K562 (cell line): ENCODE data around the gene ANKRD44. TPM values are rescaled to one million over a fixed set of nuclear protein-coding genes. Genes with fewer than 3 reads are reported as not detected.

Source experiments
- ATAC-seq: fragments of 200-7000 bp; cut with Tn5 transposase; 3 replicates; pipeline ENCODE4 v1.9.1; 2020; ENCODE audit warnings: moderate library complexity
- BruUV-seq: library from RNA; stranded (reverse); fragments of 400-500 nt; replicated peaks from 2 replicates; lab custom pipeline; 2021; lab: Mats Ljungman, UMichigan
- CTCF ChIA-PET: fragments of 300-600 bp; formaldehyde crosslinking; extraction: SDS; loops from one replicate; lab custom pipeline; 2021; ENCODE audit warnings: low intra/inter-chr PET ratio; lab: Yijun Ruan, JAX
- POLR2A ChIA-PET: fragments of 300-600, 350-650 bp; sonication (Branson Sonifier 250); formaldehyde crosslinking; extraction: SDS; loops from one replicate; lab custom pipeline; 2021; ENCODE audit warnings: antibody characterized with exemption, inconsistent platforms; lab: Yijun Ruan, JAX
- DNase-seq, 4 experiments: peaks; one replicate each; pipeline versions ENCODE4 v3.0.0 to v3.0.0-alpha.2; 2011 to 2018; ENCODE audit warnings: low spot score in 3 of 4, mixed read lengths in 3 of 4; ENCODE audit errors: extremely low read depth in 1 of 4
- FAIRE-seq: peaks from 2 replicates; lab custom pipeline; 2011; peaks lifted over from hg19 to GRCh38; lab: Jason Lieb, UNC
- H2AFZ ChIP-seq: 2 replicates; pipeline ENCODE4 v1.6.0; 2011; ENCODE audit warnings: low read depth, low read length, control low read depth, inconsistent platforms
- H3K27ac ChIP-seq: fragments of 200-600 bp; 3 replicates; pipeline ENCODE4 v1.8.0; 2011; ENCODE audit warnings: low read depth, mild to moderate bottlenecking, control low read depth, inconsistent platforms, low read length, moderate library complexity, mixed read lengths; ENCODE audit errors: extremely low read depth
- H3K27me3 ChIP-seq, 2 experiments: fragments of 300-600 bp in 1 of 2; 2 replicates in 1 of 2; 3 replicates in 1 of 2; pipeline versions ENCODE4 v1.6.0 to v1.8.0; 2011; ENCODE audit warnings: inconsistent platforms in 2 of 2, low read length in 2 of 2, mild to moderate bottlenecking in 1 of 2, mixed read lengths in 1 of 2, moderate library complexity in 1 of 2; ENCODE audit not compliant: control insufficient read depth in 2 of 2, insufficient read depth in 2 of 2
- H3K36me3 ChIP-seq: fragments of 300-600 bp; 3 replicates; pipeline ENCODE4 v1.8.0; 2011; ENCODE audit warnings: mild to moderate bottlenecking, low read length, inconsistent platforms; ENCODE audit not compliant: control insufficient read depth, insufficient read depth
- H3K4me1 ChIP-seq, 2 experiments: fragments of 200-600 bp in 1 of 2; replicated peaks in 1 of 2; 2 replicates in 1 of 2; 3 replicates in 1 of 2; pipeline versions ENCODE4 v1.5.1 to v1.8.0; 2011; ENCODE audit warnings: inconsistent platforms in 2 of 2, low read length in 2 of 2, mild to moderate bottlenecking in 1 of 2, mixed read lengths in 1 of 2, moderate library complexity in 1 of 2; ENCODE audit not compliant: control insufficient read depth in 2 of 2, insufficient read depth in 2 of 2
- H3K4me2 ChIP-seq: 2 replicates; pipeline ENCODE4 v1.6.1; 2011; ENCODE audit warnings: low read length, control low read depth, inconsistent platforms, mixed read lengths; ENCODE audit not compliant: insufficient read depth
- H3K4me3 ChIP-seq: fragments of 200-600 bp; sonication (generic), shearing (Covaris generic); 2 replicates; pipeline ENCODE4 v1.5.1; 2016; ENCODE audit warnings: control low read depth, inconsistent platforms
- H3K79me2 ChIP-seq: fragments of 200-600 bp; 3 replicates; pipeline ENCODE4 v1.8.0; 2011; ENCODE audit warnings: low read length, inconsistent platforms; ENCODE audit not compliant: control insufficient read depth, insufficient read depth
- H3K9ac ChIP-seq, 2 experiments: 2 replicates each; pipeline versions ENCODE4 v1.6.0 to v1.6.1; 2011; ENCODE audit warnings: low read depth in 2 of 2, low read length in 2 of 2, control low read depth in 1 of 2, inconsistent platforms in 1 of 2, mild to moderate bottlenecking in 1 of 2, mixed read lengths in 1 of 2; ENCODE audit not compliant: insufficient read depth in 1 of 2
- H3K9me1 ChIP-seq: one replicate; pipeline ENCODE4 v1.6.0; 2011; ENCODE audit warnings: inconsistent platforms, mild to moderate bottlenecking, low read length, moderate library complexity; ENCODE audit not compliant: control insufficient read depth, insufficient read depth
- H3K9me3 ChIP-seq: replicated peaks from 2 replicates; pipeline ENCODE4 v1.5.1; 2011; ENCODE audit warnings: low read depth, low read length, inconsistent platforms; ENCODE audit not compliant: control insufficient read depth, insufficient read depth
- H4K20me1 ChIP-seq: replicated peaks from 2 replicates; pipeline ENCODE4 v1.6.1; 2011; ENCODE audit warnings: low read length, inconsistent platforms, mixed read lengths; ENCODE audit not compliant: control insufficient read depth, insufficient read depth
- BCL6 ChIP-seq: fragments of 250-450 bp; sonication (Bioruptor Pico); IDR thresholded peaks from 2 replicates; pipeline ENCODE4 v1.4.0; 2020
- CBX2 ChIP-seq: fragments of 200-600 bp; sonication (generic); IDR thresholded peaks from one replicate; pipeline ENCODE4 v1.6.1; 2012; ENCODE audit warnings: mild to moderate bottlenecking, low read length, inconsistent platforms; ENCODE audit not compliant: insufficient read depth, poor library complexity, severe bottlenecking
- CHD1 ChIP-seq: fragments of 200-600 bp; sonication (generic); IDR thresholded peaks from one replicate; pipeline ENCODE4 v1.6.1; 2012; ENCODE audit warnings: mild to moderate bottlenecking, moderate library complexity, low read length, inconsistent platforms
- EP400 ChIP-seq: fragments of 450-650 bp; IDR thresholded peaks from 2 replicates; pipeline ENCODE4 v1.6.1; 2017; ENCODE audit warnings: antibody characterized with exemption, mild to moderate bottlenecking, moderate library complexity
- MTF1 ChIP-seq: fragments of 250-450 bp; sonication (Bioruptor Pico); IDR thresholded peaks from 2 replicates; pipeline ENCODE4 v1.9.0; 2021; ENCODE audit warnings: moderate library complexity, mild to moderate bottlenecking, inconsistent platforms, borderline replicate concordance
- MYC ChIP-seq, 2 experiments: fragments of 250-450 bp in 1 of 2; sonication (Bioruptor Pico) in 1 of 2; IDR thresholded peaks; 2 replicates each; pipeline versions ENCODE4 v1.5.1 to v1.6.1; 2012 to 2021; ENCODE audit warnings: low read depth in 2 of 2, borderline replicate concordance in 1 of 2, improper control_type of control experiment in 1 of 2, low read length in 1 of 2, mild to moderate bottlenecking in 1 of 2, moderate library complexity in 1 of 2
- SMARCA5 ChIP-seq: fragments of 450-650 bp; IDR thresholded peaks from 2 replicates; pipeline ENCODE4 v1.6.1; 2016
- STAT5B ChIP-seq: fragments of 250-450 bp; sonication (Bioruptor Pico); IDR thresholded peaks from 2 replicates; pipeline ENCODE4 v1.8.0; 2021; ENCODE audit warnings: mild to moderate bottlenecking, inconsistent platforms
- TAL1 ChIP-seq: fragments of 450-650 bp; IDR thresholded peaks from 2 replicates; pipeline ENCODE4 v1.6.1; 2016; ENCODE audit warnings: mild to moderate bottlenecking
- ZKSCAN1 ChIP-seq: fragments of 150-350 bp; IDR thresholded peaks from 2 replicates; pipeline ENCODE4 v1.6.1; 2016; ENCODE audit warnings: low read depth, low read length
- ZNF175 ChIP-seq: fragments of 200-800 bp; sonication (Bioruptor generic); IDR thresholded peaks from 2 replicates; pipeline ENCODE4 v1.6.1; 2016; ENCODE audit warnings: low read depth, mild to moderate bottlenecking, missing genetic modification characterization, missing compliant biosample characterization
- ZNF232 ChIP-seq: sonication (generic); formaldehyde crosslinking; IDR thresholded peaks from 2 replicates; pipeline ENCODE4 v1.8.0; 2022; ENCODE audit warnings: mild to moderate bottlenecking, missing genetic modification reagents
- ZNF324 ChIP-seq: fragments of 250-450 bp; sonication (Bioruptor Pico); IDR thresholded peaks from 2 replicates; pipeline ENCODE4 v1.4.0; 2020; ENCODE audit warnings: mild to moderate bottlenecking
- ZNF717 ChIP-seq: fragments of 250-450 bp; sonication (Bioruptor Pico); IDR thresholded peaks from 2 replicates; pipeline ENCODE4 v1.5.0; 2021
- in situ Hi-C: fragments of 300-500 bp; cut with MboI; formaldehyde crosslinking; loops from 4 replicates; pipeline ENCODE4 v1.15.0; 2018; ENCODE audit warnings: inconsistent platforms, mixed read lengths
- intact Hi-C: fragments of 100-400 bp; cut with micrococcal nuclease; formaldehyde crosslinking; loops from 2 replicates; pipeline ENCODE4 v1.14.2; 2022
- polyA plus RNA-seq, 8 experiments: library from polyadenylated mRNA; depleted of rRNA in 4 of 8; stranded (reverse) in 5 of 8; unstranded in 3 of 8; fragments of >200 nt; fragmentation: Nextera tagmentation in 2 of 8; fragmentation: Illumina TruSeq in 1 of 8; extraction: Ambion mirVana in 2 of 8; extraction: Trizol in 1 of 8; gene quantifications; 2 replicates each; pipeline versions ENCODE4 v1.2.1 to v1.2.3, GENCODE V29; 2011 to 2014; ENCODE audit warnings: inconsistent platforms in 1 of 8, missing spikeins in 1 of 8
- total RNA-seq, 7 experiments: library from RNA; depleted of rRNA in 6 of 7; stranded (reverse); fragments of >200 nt in 6 of 7; fragmentation: Illumina TruSeq in 2 of 7; extraction: Trizol in 2 of 7; gene quantifications; 2 replicates each; pipeline versions ENCODE4 v1.2.1 to v1.2.3, GENCODE V29; 2011 to 2021; ENCODE audit warnings: low replicate concordance in 1 of 7
- TF ChIP-seq, protein P1 (sequence below), 2 experiments: fragments of 250-450 bp in 1 of 2; fragments of 450-650 bp in 1 of 2; sonication (Bioruptor Pico) in 1 of 2; IDR thresholded peaks; 2 replicates each; pipeline versions ENCODE4 v1.6.1 to v1.8.0; 2016 to 2021; ENCODE audit warnings: mild to moderate bottlenecking in 2 of 2, moderate library complexity in 2 of 2, missing compliant biosample characterization in 1 of 2, missing genetic modification characterization in 1 of 2
- TF ChIP-seq, protein P2 (sequence below): fragments of 250-450 bp; sonication (Bioruptor Pico); IDR thresholded peaks from 2 replicates; pipeline ENCODE4 v1.8.0; 2021; ENCODE audit warnings: moderate library complexity, mild to moderate bottlenecking, inconsistent platforms
- TF ChIP-seq, protein P3 (sequence below): fragments of 250-450 bp; sonication (Bioruptor Pico); IDR thresholded peaks from 2 replicates; pipeline ENCODE4 v1.5.0; 2021; ENCODE audit warnings: mild to moderate bottlenecking, moderate library complexity

Gene ANKRD44
- total and polyA plus RNA-seq, 9 of the 15 experiments (the other 6 are each of a cell fraction or from before 2014, with no cell fraction given), result 0.03 to 0.64 (median 0.07) TPM; not detected in 3

DNA sequence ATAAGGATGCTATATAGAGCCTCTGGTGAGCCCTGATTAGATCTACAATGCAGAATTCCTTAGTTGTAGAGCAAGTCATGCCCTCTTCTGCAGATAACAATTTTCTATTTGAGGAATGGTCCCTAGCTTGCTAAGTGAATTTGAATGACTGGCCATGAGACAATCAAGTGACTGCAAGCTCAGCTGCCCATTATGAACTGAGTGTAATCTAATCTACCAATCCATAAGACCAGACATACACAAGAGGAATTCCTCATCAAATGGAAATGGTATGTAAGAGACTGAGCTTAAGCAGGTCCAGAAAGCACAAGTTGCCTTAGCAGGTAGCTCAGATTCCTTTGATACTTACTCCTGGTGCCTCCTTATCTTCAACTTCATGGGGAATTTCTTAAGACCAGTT, 4.8 kb upstream of the ANKRD44 start:
- POLR2A ChIA-PET, result no interaction called here
- Histone ChIP-seq H3K9ac (no peak overlapping the region), H4K20me1 (no peaks in the 10 kb centered on the region), H2AFZ (no peak overlapping the region), H3K27ac (no peak overlapping the region), H3K4me3 (no peak overlapping the region), H3K9me1 (no peaks in the 10 kb centered on the region), H3K79me2 (no peaks in the 10 kb centered on the region), H3K36me3 (no peaks in the 10 kb centered on the region), H3K4me2 (no peak overlapping the region), H3K27me3 (peaks cover 8 to 12% of the 10 kb centered on the region in 2 experiments), H3K4me1 (peaks cover 0 to 7% of the 10 kb centered on the region in 2 experiments; a peak in 2 of 5 replicates), H3K9me3 (no peaks in the 10 kb centered on the region)
- no peak for DNase-seq
- in situ Hi-C loops, result no loop called here
- CTCF ChIA-PET, result no interaction called here
- no peak for FAIRE-seq
- TF ChIP-seq BCL6 (CRISPR knock-in tag) (no peak), SMARCA5 (no peak), MTF1 (CRISPR knock-in tag) (no peak), CHD1 (no peak), CBX2 (no peak), ZNF717 (no peak), STAT5B (no peak), ZNF232 (no peak), ZKSCAN1 (no peak), MYC (IDR thresholded peaks at IDR 0.05; ENCODE audit: low read depth, low read length) (no peak), MYC (CRISPR knock-in tag; IDR thresholded peaks at IDR 0.05; ENCODE audit: borderline replicate concordance, low read depth) (no peak), TAL1 (no peak), ZNF324 (CRISPR knock-in tag) (no peak), ZNF175 (CRISPR knock-in tag) (no peak), EP400 (no peak)
- TF ChIP-seq, protein P1, sequence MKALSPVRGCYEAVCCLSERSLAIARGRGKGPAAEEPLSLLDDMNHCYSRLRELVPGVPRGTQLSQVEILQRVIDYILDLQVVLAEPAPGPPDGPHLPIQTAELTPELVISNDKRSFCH (CRISPR knock-in tag; IDR thresholded peaks at IDR 0.05), result no peak
- TF ChIP-seq, protein P1 (tag; IDR thresholded peaks at IDR 0.05), result no peak
- TF ChIP-seq, protein P2, sequence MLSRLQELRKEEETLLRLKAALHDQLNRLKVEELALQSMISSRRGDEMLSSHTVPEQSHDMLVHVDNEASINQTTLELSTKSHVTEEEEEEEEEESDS (CRISPR knock-in tag), result no peak
- TF ChIP-seq, protein P3, sequence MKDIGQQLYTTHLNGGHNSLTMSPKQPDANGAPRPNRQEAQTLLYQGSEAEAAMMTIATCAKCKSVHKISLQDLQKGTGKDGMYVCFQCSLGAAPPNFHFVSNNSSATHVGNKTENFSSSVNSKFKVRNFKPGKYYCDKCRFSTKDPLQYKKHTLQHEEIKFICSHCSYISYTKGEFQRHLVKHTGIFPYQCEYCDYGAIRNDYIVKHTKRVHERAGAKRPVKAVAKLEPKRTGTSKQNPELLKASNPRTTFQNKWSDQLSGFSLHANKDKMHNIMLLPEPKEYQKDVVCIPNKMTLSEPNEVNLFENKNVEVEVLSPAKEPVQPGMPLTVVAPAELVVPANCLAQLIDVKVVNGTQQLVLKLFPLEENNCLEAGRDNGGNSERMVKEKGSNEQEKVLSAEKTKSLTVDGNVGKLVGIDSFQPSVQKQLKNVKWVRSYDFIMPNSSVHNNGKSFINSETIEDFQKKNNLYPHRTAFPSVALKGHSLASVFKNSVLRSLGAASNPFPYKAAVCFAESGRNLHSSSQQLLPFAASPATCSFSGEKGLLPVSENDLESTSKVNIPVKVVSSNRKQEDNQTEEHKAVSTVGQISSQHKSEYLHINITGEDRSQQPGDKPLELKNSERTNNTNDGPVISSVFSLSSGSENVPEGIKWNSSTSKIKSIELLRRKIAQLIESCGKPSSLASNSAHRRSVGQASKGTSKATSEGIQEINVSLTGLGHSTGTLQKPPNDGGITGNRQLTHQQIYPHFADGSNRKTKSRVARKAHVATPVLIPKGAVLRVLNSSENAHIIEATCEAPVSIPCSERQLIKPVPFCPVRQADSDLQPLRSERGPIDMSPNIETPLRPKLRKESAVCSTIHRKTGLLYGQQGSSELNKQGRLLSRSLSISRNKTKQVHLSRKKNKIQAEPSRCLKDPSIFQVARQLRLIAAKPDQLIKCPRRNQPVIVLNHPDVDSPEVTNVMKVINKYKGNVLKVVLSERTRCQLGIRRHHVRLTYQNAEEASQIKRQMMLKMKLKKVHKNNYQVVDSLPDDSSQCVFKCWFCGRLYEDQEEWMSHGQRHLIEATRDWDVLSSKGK, result no peak
- BruUV-seq, result no TSS peak
- ATAC-seq, result no peak
- intact Hi-C loops, result no loop called here
